Spleen (tissue), 11 donors: ENCODE results near the gene PLA2G4A. TPM values are rescaled to one million over a fixed set of nuclear protein-coding genes. Genes with fewer than 3 reads are reported as not detected.

Source experiments
- DNase-seq: peaks from one replicate; pipeline ENCODE4 v3.0.0-alpha.2; 2020
- H3K27ac ChIP-seq, 8 donors: fragments of 200-600 bp; sonication (generic) in 7 of 8; 1 replicate in 4 of 8; 2 replicates in 4 of 8; pipeline versions ENCODE4 v1.5.0 to v1.8.0; 2016 to 2021; ENCODE audit warnings: inconsistent platforms in 4 of 8, mild to moderate bottlenecking in 4 of 8, moderate library complexity in 1 of 8
- H3K27me3 ChIP-seq, 7 donors: fragments of 200-600 bp; sonication (generic) in 6 of 7; replicated peaks in 1 of 7; 1 replicate in 4 of 7; 2 replicates in 3 of 7; pipeline versions ENCODE4 v1.5.0 to v1.8.0; 2016 to 2021; ENCODE audit warnings: inconsistent platforms in 3 of 7, mild to moderate bottlenecking in 1 of 7
- H3K36me3 ChIP-seq, 6 donors: fragments of 200-600 bp; sonication (generic) in 5 of 6; 1 replicate in 4 of 6; 2 replicates in 2 of 6; pipeline versions ENCODE4 v1.5.0 to v1.8.0; 2016 to 2021; ENCODE audit warnings: inconsistent platforms in 2 of 6
- H3K4me1 ChIP-seq, 6 donors: fragments of 200-600 bp; sonication (generic) in 5 of 6; 1 replicate in 3 of 6; 2 replicates in 3 of 6; pipeline versions ENCODE4 v1.5.0 to v1.8.0; 2016 to 2021; ENCODE audit warnings: inconsistent platforms in 3 of 6
- H3K4me3 ChIP-seq, 8 donors: fragments of 200-600 bp; sonication (generic) in 7 of 8; 1 replicate in 4 of 8; 2 replicates in 4 of 8; pipeline versions ENCODE4 v1.5.0 to v1.8.0; 2016 to 2021; ENCODE audit warnings: inconsistent platforms in 4 of 8, mild to moderate bottlenecking in 4 of 8, moderate library complexity in 2 of 8
- H3K9me3 ChIP-seq, 8 donors: fragments of 200-600 bp; sonication (generic) in 7 of 8; 1 replicate in 4 of 8; 2 replicates in 4 of 8; pipeline versions ENCODE4 v1.5.0 to v1.8.0; 2016 to 2021; ENCODE audit warnings: inconsistent platforms in 4 of 8
- CTCF ChIP-seq, 11 experiments: fragments of 200-600 bp in 7 of 11; fragments of 450-650 bp in 4 of 11; sonication (generic) in 4 of 11; IDR thresholded peaks in 8 of 11; conservative IDR thresholded peaks in 3 of 11; 1 replicate in 7 of 11; 2 replicates in 4 of 11; pipeline versions ENCODE4 v1.4.0 to v1.8.0; 2016 to 2021; ENCODE audit warnings: antibody characterized with exemption in 11 of 11, inconsistent platforms in 4 of 11, mild to moderate bottlenecking in 1 of 11
- POLR2A ChIP-seq, 3 donors: fragments of 450-650 bp; IDR thresholded peaks; one replicate each; pipeline ENCODE4 v1.5.1; 2017; ENCODE audit warnings: antibody characterized with exemption in 3 of 3, mild to moderate bottlenecking in 1 of 3
- POLR2AphosphoS5 ChIP-seq, 3 donors: sonication (generic); formaldehyde crosslinking; IDR thresholded peaks; one replicate each; pipeline ENCODE4 v1.5.1; 2017; ENCODE audit warnings: antibody characterized with exemption in 3 of 3
- WGBS, 5 donors: extraction: QIAGEN DNeasy Blood & Tissue Kit in 3 of 5; methylation state at CpG; one replicate each; pipeline versions ENCODE4 v1.1.5 to v1.1.7; 2013 to 2018; 5-methylcytosine and 5-hydroxymethylcytosine counted together
- intact Hi-C: fragments of 100-400 bp; cut with DNase I; formaldehyde crosslinking; loops from one replicate; pipeline ENCODE4 v1.15.0; 2023; ENCODE audit warnings: low total_unique reads
- polyA plus RNA-seq, 3 donors: library from polyadenylated mRNA; stranded (reverse); fragments of 200-250 nt; gene quantifications; one replicate each; pipeline ENCODE4 v1.2.1, GENCODE V29; 2013
- total RNA-seq, 7 donors: library from RNA; depleted of rRNA in 3 of 7; stranded (reverse); fragments of >200 nt in 3 of 7; fragmentation: NEBNext Ultra II Directional in 4 of 7; extraction: Animal tissue kit (Norgen Biotek cat#: 25700) in 4 of 7; gene quantifications; one replicate each; pipeline versions ENCODE4 v1.1.0 to v1.2.1, GENCODE V29; 2016 to 2021
- donor health status: healthy with polysubstance abuse.
- donor health status: DM: no; HTN: no; CAD: no; lungs with moderate emphysema.
- donor health status: DM: no; HTN: no; CAD: no.
- donor health status: Bipolar disorder and iron deficiency.
- donor health status: healthy.
- donor health status: DM: no; HTN: no; CAD: no.
- donor health status: DM: yes; HTN: yes; CAD: no.

PLA2G4A gene
- total and polyA plus RNA-seq, 10 donors: 1.2 to 11.6 (median 7.2) TPM

GRCh38 chr1:187013582-187014200 is 184.9 kb downstream of the PLA2G4A start:
- Histone ChIP-seq H3K9me3 (peaks cover 0 to 11% (median 2%) of the 10 kb centered on the region in 8 donors), H3K36me3 (no peaks in the 10 kb centered on the region), H3K4me1 (no peaks in the 10 kb centered on the region), H3K27me3 (no peaks in the 10 kb centered on the region), H3K27ac (no peak overlapping the region), H3K4me3 (no peak overlapping the region)
- intact Hi-C loops: no loop called here
- TF ChIP-seq CTCF (IDR thresholded peaks at IDR 0.05 in 8 of 11, conservative IDR thresholded peaks at IDR 0.05 in 3 of 11) (no peak), POLR2A (IDR thresholded peaks at IDR 0.05) (no peak), POLR2AphosphoS5 (IDR thresholded peaks at IDR 0.05) (no peak)
- DNase-seq: no peak
- WGBS, 5 donors: 79 to 93% (median 87%) methylated on average over 5 of the region's 5 CpGs

DNA sequence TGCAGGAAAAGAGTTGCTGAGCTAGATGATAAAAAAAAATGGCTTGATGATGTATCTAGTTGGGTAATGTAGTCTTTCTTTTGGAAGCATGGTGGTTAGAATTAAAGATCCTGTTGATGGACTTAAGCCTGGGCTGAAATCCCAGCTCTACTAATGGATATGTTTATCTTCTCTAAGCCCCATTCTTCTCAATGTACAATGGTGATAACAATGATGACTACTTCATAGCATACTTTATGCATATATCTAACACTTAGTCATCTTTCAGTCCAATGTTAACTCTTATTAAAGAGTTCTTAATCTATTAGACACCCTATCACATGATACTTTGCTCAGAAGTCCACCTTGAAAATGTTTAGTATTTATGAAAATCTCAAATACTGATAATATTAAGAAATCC is 189.5 kb downstream of the PLA2G4A start:
- H3K27me3 ChIP-seq: no peaks in the 10 kb centered on the region
- no peaks in the 10 kb centered on the region for H3K4me1 ChIP-seq
- intact Hi-C loops: no loop called here
- no peaks in the 10 kb centered on the region for H3K36me3 ChIP-seq
- TF ChIP-seq CTCF (IDR thresholded peaks at IDR 0.05 in 8 of 11, conservative IDR thresholded peaks at IDR 0.05 in 3 of 11) (no peak), POLR2A (IDR thresholded peaks at IDR 0.05) (no peak), POLR2AphosphoS5 (IDR thresholded peaks at IDR 0.05) (no peak)
- H3K27ac ChIP-seq: no peak overlapping the region
- H3K4me3 ChIP-seq: no peak overlapping the region
- DNase-seq: no peak
- H3K9me3 ChIP-seq: peaks cover 0 to 8% (median 0%) of the 10 kb centered on the region in 8 donors

DNA sequence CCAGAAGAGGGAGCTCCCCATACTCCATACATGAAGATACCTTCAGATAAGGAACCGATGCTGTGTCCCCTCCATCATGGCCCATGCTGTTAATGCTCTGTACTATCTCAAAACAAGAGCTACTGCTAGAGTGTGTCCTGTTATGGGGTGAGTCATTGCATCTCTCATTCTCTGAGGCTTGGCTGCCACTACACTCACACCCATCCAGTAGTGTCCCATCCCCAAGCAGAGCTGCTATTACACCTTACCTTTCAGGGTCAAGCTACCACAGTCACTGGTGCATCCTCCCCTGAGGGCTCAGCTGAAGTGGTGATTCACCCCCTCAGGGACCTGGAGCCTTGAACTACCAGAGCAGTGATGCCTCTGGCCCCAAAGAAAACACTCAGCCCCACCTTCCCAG is 198.5 kb downstream of the PLA2G4A start:
- DNase-seq: no peak
- H3K36me3 ChIP-seq: no peaks in the 10 kb centered on the region
- peaks cover 0 to 37% (median 33%) of the 10 kb centered on the region in 8 donors for H3K9me3 ChIP-seq
- TF ChIP-seq POLR2AphosphoS5 (IDR thresholded peaks at IDR 0.05) (no peak), CTCF (IDR thresholded peaks at IDR 0.05 in 8 of 11, conservative IDR thresholded peaks at IDR 0.05 in 3 of 11) (no peak), POLR2A (IDR thresholded peaks at IDR 0.05) (no peak)
- H3K4me3 ChIP-seq: no peak overlapping the region
- H3K4me1 ChIP-seq: no peaks in the 10 kb centered on the region
- intact Hi-C loops: no loop called here
- no peaks in the 10 kb centered on the region for H3K27me3 ChIP-seq
- no peak overlapping the region for H3K27ac ChIP-seq
- WGBS, 5 donors: 90 to 100% (median 92%) methylated on average over 1 of the region's 1 CpG

DNA sequence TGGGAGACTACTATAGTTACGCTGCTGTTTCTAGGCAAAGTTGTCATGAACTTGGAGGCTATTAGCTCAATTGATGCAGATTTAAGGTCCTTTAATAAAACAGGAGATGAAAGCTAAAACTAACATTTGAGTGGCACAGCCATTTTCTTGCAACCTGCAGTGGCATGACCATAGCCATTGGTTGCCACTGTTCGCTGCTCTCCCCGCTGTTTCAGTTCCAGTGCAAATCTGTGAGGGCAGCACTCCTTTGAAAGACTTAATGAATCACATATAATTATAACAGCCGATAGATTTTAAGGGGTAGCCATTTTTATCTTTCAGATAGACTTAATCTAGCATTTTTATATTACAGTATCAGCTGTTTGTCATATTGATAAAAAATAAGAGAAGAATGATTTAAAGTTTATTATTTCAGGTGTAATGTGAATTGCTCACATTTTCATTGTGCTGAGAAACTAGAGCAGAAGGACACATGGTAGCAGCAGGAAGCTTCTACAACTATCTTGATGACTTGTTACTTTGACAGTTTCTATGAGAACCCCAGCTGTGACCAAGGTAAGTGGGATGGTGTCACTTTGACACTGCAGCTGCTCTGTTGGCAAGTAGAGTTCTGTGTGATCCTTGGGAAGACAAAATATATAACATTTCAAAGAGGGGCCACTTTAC is 203.7 kb downstream of the PLA2G4A start:
- intact Hi-C loops: no loop called here
- no peak for DNase-seq
- WGBS, 5 donors: 88 to 96% (median 93%) methylated on average over 4 of the region's 4 CpGs

More for the DNA sequence above, 203.7 kb downstream of the PLA2G4A start:
- TF ChIP-seq CTCF (IDR thresholded peaks at IDR 0.05 in 8 of 11, conservative IDR thresholded peaks at IDR 0.05 in 3 of 11) (no peak), POLR2AphosphoS5 (IDR thresholded peaks at IDR 0.05) (no peak), POLR2A (IDR thresholded peaks at IDR 0.05) (no peak)
- Histone ChIP-seq H3K4me1 (no peaks in the 10 kb centered on the region), H3K36me3 (no peaks in the 10 kb centered on the region), H3K27ac (no peak overlapping the region), H3K9me3 (peaks cover 0 to 34% (median 29%) of the 10 kb centered on the region in 8 donors), H3K4me3 (no peak overlapping the region), H3K27me3 (peaks cover 0 to 6% (median 0%) of the 10 kb centered on the region in 7 donors)
